ENCODE measurements around the gene KRTAP4-4.
"Not testable (repeated sequence)": the region's sequence is repeated elsewhere in the genome, so short reads cannot be mapped to it uniquely, and the experiment has no call there.

The KRTAP4-4 gene

GRCh38 chr17:41167561-41167960 is 7.0 kb upstream of the KRTAP4-4 start:
- H3K27ac ChIP-seq: no peak overlapping the region
- TF ChIP-seq CTCF (IDR thresholded peaks at IDR 0.05) (no peak), ZFX (IDR thresholded peaks at IDR 0.05; ENCODE audit: borderline replicate concordance) (no peak)

- TF ChIP-seq ZFX (IDR thresholded peaks at IDR 0.05; ENCODE audit: borderline replicate concordance): no peak
- TF ChIP-seq CTCF (IDR thresholded peaks at IDR 0.05): no peak
- no peak overlapping the region for H3K27ac ChIP-seq
Measured at GRCh38 chr17:41163828-41164227, 3.3 kb upstream of the KRTAP4-4 start.

GRCh38 chr17:41160190-41160589 is 358 bp downstream of the KRTAP4-4 start:
- H3K27ac ChIP-seq: not testable (repeated sequence)

- no peak overlapping the region for H3K27ac ChIP-seq
- no peak for TF ChIP-seq ZFX (IDR thresholded peaks at IDR 0.05; ENCODE audit: borderline replicate concordance)
- no peak for TF ChIP-seq CTCF (IDR thresholded peaks at IDR 0.05)
Measured at GRCh38 chr17:41153856-41154255, 6.7 kb downstream of the KRTAP4-4 start.

- no peak for TF ChIP-seq CTCF (IDR thresholded peaks at IDR 0.05)
- no peak for TF ChIP-seq ZFX (IDR thresholded peaks at IDR 0.05; ENCODE audit: borderline replicate concordance)
- H3K27ac ChIP-seq: no peak overlapping the region
Measured at GRCh38 chr17:41151525-41151924, 9.0 kb downstream of the KRTAP4-4 start.

- no peak for TF ChIP-seq CTCF (IDR thresholded peaks at IDR 0.05)
- TF ChIP-seq ZFX (IDR thresholded peaks at IDR 0.05; ENCODE audit: borderline replicate concordance): no peak
Measured at GRCh38 chr17:41150026-41150425, 10.5 kb downstream of the KRTAP4-4 start.

GRCh38 chr17:41149652-41149985 is 10.9 kb downstream of the KRTAP4-4 start, which contains the start of gene KRTAP4-5:
Gene KRTAP4-5, minus strand, starts transcription at chr17:41149825. Its CDS starts 58 bp downstream, at chr17:41149767.
- no peak for TF ChIP-seq ZFX (IDR thresholded peaks at IDR 0.05; ENCODE audit: borderline replicate concordance)
- no peak for TF ChIP-seq CTCF (IDR thresholded peaks at IDR 0.05)
- no peak within 1 kb of the TSS for H3K27ac ChIP-seq

More at GRCh38 chr17:41150026-41150425, 10.5 kb downstream of the KRTAP4-4 start:
- no peak overlapping the region for H3K27ac ChIP-seq

- not testable (repeated sequence) for H3K27ac ChIP-seq
Measured at GRCh38 chr17:41148971-41149651, 11.4 kb downstream of the KRTAP4-4 start.

Measured in 22Rv1 (cell line).